CD1c-positive myeloid dendritic cell (primary cell): Measurements from ENCODE around the gene CCDC116.

ENCODE experiments used
- DNase-seq: peaks from one replicate; pipeline ENCODE4 v3.0.0-alpha.2; 2016; ENCODE audit errors: extremely low spot score

CCDC116 gene

DNA sequence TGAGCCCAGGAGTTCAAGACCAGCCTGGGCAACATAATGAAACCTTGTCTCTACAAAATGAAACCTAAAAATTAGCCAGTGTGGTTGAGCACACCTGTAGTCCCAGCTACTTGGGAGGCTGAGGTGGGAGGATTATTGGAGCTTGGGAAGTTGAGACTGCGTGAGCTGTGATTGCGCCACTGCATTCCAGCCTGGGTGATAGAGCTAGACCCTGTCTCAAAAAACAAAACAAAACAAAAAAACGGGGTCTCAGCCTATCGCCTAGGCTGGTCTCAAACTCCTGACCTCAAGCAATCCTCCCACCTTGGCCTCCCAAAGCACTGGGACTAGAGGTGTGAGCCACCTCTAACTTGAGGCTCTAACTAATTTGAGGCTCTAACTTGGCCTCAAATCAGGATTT lies 46.8 kb downstream of the CCDC116 start:
- DNase-seq: no peak

DNA sequence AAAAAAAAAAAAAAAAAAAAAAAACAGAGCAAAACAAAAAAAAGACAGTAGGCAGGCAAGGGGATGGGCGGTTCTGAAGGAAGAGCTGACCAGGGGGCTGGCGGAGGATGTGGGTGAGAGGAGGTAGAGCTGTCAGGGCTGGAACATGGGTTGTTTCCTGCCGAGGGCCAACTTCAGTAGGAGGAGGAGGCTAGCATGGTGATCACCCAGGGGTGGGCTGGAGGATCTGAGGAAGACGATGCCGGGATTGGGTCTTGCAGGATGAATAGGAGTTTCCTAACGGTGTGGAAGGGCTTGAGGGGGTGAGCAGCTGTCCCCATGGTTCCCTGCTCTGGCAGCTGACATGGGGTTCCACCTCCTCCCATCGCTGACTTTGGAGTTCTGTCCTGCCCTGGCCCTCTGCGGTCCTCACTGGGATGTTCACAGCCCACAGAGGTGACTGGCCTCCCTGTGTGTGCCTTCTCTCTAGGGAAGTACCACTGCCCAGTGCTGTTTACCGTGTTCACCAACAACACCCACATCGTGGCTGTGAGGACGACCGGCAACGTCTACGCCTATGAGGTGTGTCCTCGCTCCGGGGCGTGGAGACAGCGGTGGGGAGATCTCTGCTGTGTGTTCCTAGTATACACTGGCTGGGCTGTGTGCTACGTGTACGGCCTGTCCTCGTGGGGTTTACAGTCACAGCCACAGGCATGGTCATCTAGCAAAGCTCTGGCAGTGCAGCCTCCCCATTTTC lies 48.4 kb downstream of the CCDC116 start:
- DNase-seq: no peak

DNA sequence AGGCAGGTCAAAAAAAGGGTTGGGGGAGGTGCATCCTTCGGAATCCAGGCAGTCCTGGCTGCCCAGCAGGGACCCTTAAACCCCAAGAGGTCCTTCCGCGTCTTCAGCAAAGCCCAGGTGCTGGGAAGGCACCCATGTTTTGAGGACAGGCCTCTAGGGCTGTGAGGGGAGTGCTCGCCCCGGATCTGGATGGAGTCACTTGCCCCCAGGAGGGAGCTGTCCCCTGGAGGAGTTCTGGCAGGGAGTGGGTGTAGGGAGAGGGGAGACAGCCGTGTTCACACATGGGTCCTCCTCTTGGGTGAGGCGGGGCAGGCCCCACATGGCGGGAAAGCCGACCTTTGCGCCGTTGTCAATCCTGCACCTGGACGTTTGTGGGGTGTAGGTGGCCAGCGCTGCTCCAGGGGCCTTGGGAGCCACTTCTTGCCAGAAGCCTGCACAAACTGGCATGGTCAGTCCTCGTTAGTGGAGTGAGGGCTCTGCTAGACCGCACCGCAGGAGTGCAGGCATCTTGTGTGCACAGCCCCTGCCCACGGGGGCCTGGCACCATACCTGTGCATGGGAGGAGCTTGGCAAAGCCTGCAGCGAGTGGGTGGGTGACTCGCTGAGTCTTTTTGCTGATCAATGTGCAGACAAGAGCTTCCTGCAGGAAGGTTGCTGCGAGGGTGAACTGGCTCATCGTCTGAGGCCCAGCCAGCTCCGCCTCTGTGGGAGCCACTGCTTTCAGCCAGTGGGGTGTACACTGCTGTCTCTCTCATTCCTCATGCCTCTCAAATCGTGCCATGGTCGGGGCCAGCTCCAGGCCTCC lies 49.2 kb downstream of the CCDC116 start:
- DNase-seq: no peak

DNA sequence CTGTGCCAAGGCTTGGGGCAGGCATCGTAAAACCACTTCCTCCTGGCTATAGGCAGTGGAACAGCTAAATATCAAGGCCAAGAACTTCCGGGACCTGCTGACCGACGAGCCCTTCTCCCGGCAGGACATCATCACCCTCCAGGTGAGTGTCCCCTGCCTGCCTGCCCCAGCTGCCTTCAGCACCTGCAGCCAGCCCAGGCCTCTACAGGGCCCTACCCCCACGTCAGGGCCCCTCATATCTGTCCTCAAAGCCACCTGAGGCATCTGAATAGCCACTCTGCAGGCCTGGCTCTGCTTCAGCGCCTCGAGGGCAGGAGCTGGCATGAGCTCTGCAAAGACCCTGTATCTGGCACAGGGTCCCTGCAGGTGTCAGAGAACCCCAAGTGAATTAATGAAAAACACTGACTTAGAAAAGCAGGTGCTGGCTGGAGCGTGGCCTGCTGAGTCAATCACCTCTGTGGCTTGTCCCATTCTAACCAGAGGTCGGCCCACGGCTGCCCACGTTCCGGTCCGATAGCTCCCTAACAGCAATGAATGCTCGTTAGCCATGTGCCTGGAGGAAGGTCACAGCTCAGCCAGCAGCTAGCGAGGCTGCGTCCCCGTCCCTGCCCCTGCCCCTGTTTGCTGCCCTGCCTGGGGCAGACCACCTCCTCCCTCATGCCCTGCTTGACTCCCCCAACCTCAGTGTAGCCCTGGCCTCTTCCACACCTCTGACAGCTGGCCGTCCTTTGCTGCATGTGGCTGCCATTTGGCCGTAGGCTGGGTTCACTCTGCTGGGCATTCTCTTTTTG lies 50.0 kb downstream of the CCDC116 start:
- no peak for DNase-seq

DNA sequence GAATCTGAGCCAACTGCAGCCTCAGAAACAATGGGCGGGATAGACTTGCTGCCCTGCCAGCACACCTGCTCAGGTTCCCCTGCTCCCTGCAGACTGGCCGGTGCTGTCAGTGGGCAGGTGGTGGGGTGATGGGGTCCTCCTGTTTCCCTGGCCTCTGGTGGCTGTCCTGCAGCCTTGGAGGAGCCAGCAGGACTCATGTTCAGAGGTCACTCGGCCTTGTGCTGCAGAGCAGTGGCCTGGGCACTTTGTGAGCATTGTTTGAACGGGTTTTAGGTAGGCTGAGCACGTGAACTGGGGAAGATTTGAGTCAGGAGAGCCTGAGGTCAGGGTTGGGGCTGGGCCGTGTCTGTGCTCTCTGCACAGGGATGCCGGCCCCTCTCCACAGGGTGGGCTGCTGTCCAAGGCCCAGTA lies 50.8 kb downstream of the CCDC116 start:
- DNase-seq: no peak

DNA sequence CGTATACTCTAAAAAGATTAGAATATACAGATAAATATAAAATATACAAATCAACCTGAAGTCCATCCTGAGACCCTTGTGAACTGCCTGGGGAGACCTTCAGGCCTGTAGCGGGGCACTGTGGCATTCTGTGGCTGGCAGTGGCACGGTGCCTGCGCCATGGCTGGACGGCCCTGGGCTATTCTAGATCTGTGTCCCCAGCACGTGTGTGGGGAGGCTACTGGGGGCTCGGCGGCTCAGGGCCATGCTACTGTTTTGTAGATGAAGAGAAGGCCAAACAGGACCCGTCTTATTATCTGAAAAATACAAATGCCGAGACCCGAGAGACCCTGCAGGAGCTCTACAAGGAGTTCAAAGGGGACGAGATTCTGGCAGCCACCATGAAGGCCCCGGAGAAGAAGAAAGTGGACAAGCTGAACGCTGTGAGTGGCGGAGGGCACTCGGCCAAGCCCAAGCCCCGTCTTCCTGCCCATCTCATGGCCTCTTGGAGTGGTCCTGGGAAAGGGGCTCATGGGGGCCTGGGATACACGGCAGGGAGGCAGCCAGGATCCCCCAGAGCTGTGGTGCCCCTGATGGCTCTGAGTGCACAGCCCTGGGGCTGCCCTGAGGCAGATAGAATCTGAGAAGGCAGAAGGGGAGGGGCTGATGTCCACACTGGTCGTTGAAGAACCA lies 52.1 kb downstream of the CCDC116 start:
- no peak for DNase-seq

GRCh38 chr22:21685164-21685513 lies 52.6 kb downstream of the CCDC116 start:
- DNase-seq: no peak

- DNase-seq: no peak
These were observed 53.6 kb downstream of the CCDC116 start for GRCh38 chr22:21686193-21686608.
